Coronary artery (tissue), 2 donors: ENCODE results near the gene CFAP61.

ENCODE experiments used
- DNase-seq: peaks from one replicate; pipeline ENCODE4 v3.0.0-alpha.2; 2017; ENCODE audit warnings: low spot score
- H3K27ac ChIP-seq, 2 donors: fragments of 200-600 bp; sonication (generic); one replicate each; pipeline ENCODE4 v1.5.1; 2016 to 2019
- H3K4me3 ChIP-seq: fragments of 200-600 bp; sonication (generic); 2 replicates; pipeline ENCODE4 v1.5.1; 2016; ENCODE audit warnings: mild to moderate bottlenecking, moderate library complexity
- TF ChIP-seq, protein P1 (sequence below): fragments of 200-600 bp; sonication (generic); IDR thresholded peaks from one replicate; pipeline ENCODE4 v1.5.1; 2019; ENCODE audit warnings: antibody characterized with exemption

CFAP61 gene

DNA sequence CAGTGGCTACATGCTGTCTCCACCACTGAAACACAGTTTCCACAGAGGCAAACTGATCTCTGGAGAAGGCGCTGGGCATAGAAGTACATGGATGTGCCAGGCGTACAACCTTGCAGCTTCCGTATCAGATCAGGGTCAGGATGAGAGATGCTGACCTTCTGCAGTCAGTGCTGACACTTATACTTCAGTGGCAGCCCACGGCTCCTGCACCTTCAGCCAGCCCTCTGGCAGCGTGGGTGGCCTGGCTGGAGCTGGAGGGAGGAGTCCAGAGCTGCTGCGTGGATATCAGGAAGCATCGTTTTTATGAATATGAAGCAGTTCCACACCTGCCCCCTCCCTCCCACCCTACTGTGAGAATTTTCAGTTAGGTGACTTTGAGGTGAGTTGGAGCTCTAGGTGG is 149.3 kb downstream of the CFAP61 start:
- DNase-seq = no peak
- Histone ChIP-seq H3K27ac (no peak overlapping the region), H3K4me3 (no peak overlapping the region)
- TF ChIP-seq, protein P1, sequence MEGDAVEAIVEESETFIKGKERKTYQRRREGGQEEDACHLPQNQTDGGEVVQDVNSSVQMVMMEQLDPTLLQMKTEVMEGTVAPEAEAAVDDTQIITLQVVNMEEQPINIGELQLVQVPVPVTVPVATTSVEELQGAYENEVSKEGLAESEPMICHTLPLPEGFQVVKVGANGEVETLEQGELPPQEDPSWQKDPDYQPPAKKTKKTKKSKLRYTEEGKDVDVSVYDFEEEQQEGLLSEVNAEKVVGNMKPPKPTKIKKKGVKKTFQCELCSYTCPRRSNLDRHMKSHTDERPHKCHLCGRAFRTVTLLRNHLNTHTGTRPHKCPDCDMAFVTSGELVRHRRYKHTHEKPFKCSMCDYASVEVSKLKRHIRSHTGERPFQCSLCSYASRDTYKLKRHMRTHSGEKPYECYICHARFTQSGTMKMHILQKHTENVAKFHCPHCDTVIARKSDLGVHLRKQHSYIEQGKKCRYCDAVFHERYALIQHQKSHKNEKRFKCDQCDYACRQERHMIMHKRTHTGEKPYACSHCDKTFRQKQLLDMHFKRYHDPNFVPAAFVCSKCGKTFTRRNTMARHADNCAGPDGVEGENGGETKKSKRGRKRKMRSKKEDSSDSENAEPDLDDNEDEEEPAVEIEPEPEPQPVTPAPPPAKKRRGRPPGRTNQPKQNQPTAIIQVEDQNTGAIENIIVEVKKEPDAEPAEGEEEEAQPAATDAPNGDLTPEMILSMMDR = no peak

DNA sequence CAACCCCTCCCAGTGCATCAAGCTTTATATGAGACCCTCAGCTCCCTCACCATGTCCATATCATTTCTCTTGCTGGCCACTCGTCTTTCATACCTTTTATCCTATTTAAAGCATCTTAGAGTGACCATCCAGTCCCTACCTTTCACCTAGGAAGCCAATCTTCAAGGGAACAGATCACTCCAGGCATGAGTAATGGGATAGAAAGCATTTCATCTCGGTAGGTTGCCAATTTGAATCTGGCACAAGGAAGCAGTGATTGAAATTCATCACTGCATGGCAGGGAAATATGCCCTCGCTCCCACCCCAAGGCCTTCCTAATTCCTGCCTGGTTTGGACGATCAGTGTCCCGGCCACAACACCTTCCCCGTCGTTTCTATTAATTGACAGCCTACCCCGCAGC is 150.4 kb downstream of the CFAP61 start:
- DNase-seq = no peak
- H3K4me3 ChIP-seq = no peak overlapping the region
- H3K27ac ChIP-seq = no peak overlapping the region
- TF ChIP-seq, protein P1 = no peak

DNA sequence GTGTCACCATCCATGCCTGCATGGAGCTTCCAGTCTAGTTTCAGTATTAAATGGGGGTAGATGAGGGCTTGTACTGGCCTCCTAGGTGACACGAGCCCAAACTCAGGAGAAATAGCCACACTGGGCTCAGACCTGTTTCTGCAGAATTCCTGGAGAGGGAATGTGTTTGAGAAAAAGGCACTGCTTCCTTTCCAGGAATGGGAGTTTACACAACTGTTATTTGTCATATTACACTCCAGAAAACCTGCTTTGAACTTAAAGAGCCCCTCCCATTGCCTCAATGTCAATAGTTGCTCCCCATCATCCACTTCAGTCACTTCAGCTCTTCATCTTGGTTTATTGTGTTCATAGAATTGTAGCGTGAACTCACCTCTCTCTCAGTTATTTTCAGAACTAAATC is 151.5 kb downstream of the CFAP61 start:
- no peak overlapping the region for H3K27ac ChIP-seq
- TF ChIP-seq, protein P1 = no peak
- no peak overlapping the region for H3K4me3 ChIP-seq
- no peak for DNase-seq

DNA sequence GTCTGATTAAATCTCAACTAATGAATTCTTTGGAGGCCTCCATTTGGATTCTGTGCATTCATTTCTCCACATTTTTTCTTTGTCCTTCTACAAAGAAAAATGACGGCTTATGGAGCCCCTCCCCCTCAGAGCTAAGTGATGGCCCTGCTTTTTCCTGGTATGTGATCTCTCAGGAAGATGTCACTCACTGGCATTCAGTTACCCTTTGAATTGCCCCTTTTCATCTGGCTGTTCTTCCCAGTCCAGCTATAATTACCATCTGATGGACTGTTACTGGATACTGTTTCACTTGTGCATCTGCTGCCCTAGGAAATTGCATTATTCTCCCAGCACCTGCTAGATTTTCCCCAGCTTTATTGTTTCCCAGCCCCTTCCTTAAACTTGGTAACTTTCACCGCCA is 151.9 kb downstream of the CFAP61 start:
- no peak for DNase-seq
- Histone ChIP-seq H3K27ac (no peak overlapping the region), H3K4me3 (no peak overlapping the region)
- TF ChIP-seq, protein P1 = no peak

DNA sequence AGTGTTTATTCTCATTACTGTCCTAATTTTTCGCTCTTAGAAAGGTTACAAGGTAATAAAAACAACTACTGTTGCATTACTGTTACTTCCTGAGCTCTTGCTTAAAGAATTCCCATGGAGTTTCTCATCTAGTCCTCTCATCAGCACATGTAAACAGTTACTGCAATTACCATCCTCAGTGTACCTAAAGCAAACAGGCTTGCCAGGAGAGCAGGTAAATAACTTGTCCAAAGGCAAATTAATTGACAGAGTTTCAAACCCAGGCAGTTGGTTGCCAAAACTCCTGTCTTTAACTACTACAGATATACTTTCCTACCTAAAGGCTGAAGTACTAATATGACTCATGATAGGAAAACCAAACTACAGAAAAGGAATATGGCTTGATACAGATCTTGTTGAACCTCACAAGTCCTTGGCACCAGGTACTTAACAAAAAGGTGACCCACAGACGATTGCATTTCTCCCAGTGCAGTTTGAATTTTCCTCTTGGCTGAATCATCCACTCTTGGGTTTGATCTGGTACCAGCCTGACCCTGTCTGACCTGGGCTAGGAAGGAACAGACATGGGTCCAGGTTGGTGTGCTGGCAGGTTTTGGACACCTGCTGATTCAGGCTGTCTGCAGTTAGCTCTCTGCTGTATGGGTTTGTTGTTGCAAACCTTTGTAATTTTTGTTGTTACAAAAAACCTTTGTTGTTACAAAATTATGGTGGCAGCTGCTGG is 153.0 kb downstream of the CFAP61 start:
- no peak for DNase-seq
- TF ChIP-seq, protein P1 = no peak
- Histone ChIP-seq H3K4me3 (no peak overlapping the region), H3K27ac (no peak overlapping the region)

DNA sequence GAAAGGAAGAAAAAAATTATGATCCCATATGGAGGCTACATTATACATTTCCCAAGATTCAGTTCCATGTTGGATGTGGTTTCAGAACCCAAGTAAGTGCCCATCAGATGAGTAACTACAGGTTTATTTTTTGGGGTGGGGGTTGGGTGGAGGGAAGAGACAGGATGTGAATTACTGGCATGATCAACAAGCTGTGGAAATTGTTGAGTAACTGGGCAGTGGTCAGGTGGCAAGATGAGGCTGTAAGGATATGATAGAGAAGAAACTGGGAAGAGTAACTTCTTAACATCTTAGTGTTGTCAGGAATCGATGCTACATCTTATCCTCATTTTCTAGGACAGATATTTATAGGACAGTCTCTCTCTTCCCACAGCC is 153.5 kb downstream of the CFAP61 start:
- no peak overlapping the region for H3K27ac ChIP-seq
- TF ChIP-seq, protein P1 = no peak
- DNase-seq = no peak
- H3K4me3 ChIP-seq = no peak overlapping the region

DNA sequence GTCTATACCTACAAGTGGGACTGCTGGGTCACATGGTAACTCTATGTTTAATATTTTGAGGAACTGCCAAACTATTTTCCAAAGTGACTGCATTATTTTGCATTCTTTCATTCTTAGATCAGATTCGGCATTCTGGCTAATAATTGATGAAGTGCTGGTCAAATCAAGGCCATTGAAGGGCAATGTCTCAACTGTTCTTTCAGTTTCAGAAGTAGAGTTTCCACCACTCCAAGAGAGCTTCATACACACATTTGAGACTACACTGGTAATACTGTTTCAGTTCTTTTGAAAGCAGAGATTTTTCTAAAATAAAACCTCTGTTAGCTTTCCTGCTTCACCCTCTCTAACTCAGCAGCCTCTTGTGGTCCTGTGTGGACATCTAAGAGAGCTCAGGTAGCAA is 154.5 kb downstream of the CFAP61 start:
- TF ChIP-seq, protein P1 = no peak
- H3K4me3 ChIP-seq = no peak overlapping the region
- H3K27ac ChIP-seq = no peak overlapping the region
- DNase-seq = no peak
